Cardiac fibroblast (primary cell): ENCODE data around the gene NKX6-1.
A peak's percentile ranks its signal among the peaks of the same experiment; 100 is the strongest.

Experiments used
- DNase-seq, 2 donors: peaks; one replicate each; pipeline versions ENCODE4 v3.0.0 to v3.0.0-alpha.2; 2010; ENCODE audit warnings: low read depth in 2 of 2
- H3K4me3 ChIP-seq, 2 donors: replicated peaks in 1 of 2; 1 replicate in 1 of 2; 2 replicates in 1 of 2; pipeline ENCODE4 v1.5.1; 2011; ENCODE audit warnings: low read depth in 2 of 2, low read length in 2 of 2, mild to moderate bottlenecking in 2 of 2, moderate library complexity in 1 of 2
- TF ChIP-seq, protein P1 (sequence below): IDR thresholded peaks from one replicate; pipeline ENCODE4 v1.5.1; 2011; ENCODE audit warnings: low read depth, mild to moderate bottlenecking, low read length, inconsistent platforms

NKX6-1 gene

DNA sequence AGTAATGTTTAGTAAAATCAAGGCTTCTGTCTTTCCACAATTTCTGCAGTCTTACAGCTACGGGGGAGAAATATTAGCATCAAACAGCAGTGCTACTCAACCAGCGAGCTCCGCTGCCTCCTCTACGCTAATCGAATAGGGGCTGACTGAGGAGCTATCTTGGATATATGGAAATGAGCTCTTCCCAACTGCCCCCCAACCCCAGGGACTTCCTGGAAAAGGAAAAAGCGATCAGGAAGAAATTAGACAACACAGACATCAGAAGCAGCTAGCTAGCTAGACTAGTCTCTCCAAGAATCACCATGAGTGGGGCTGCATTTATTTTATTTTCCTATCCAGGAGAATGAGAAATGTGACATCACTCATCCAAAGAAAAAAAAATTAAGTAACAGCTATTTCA is 7.6 kb downstream of the NKX6-1 start:
- H3K4me3 ChIP-seq: no peak overlapping the region
- no peak for DNase-seq
- TF ChIP-seq, protein P1, sequence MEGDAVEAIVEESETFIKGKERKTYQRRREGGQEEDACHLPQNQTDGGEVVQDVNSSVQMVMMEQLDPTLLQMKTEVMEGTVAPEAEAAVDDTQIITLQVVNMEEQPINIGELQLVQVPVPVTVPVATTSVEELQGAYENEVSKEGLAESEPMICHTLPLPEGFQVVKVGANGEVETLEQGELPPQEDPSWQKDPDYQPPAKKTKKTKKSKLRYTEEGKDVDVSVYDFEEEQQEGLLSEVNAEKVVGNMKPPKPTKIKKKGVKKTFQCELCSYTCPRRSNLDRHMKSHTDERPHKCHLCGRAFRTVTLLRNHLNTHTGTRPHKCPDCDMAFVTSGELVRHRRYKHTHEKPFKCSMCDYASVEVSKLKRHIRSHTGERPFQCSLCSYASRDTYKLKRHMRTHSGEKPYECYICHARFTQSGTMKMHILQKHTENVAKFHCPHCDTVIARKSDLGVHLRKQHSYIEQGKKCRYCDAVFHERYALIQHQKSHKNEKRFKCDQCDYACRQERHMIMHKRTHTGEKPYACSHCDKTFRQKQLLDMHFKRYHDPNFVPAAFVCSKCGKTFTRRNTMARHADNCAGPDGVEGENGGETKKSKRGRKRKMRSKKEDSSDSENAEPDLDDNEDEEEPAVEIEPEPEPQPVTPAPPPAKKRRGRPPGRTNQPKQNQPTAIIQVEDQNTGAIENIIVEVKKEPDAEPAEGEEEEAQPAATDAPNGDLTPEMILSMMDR: no peak

DNA sequence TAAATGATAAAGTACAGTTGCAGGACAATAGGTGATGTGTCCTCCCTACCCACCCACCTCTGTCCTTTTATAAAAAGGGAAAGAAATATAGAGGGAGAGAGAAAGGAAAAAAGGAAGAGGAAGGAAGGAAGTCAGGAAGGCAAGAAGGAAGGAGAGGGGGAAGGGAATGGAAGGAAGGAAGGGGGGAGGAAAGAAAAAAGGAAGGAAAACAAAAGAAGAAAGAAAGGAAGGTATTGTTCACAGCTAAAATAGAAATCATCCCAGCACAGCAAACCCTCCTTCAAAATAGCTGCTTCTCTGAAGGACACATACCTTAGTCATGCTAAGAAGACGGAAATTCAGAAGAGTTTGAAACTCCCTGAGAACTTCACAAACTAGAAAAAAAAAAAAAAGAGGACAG is 8.4 kb downstream of the NKX6-1 start:
- TF ChIP-seq, protein P1: no peak
- DNase-seq: no peak
- no peak overlapping the region for H3K4me3 ChIP-seq

DNA sequence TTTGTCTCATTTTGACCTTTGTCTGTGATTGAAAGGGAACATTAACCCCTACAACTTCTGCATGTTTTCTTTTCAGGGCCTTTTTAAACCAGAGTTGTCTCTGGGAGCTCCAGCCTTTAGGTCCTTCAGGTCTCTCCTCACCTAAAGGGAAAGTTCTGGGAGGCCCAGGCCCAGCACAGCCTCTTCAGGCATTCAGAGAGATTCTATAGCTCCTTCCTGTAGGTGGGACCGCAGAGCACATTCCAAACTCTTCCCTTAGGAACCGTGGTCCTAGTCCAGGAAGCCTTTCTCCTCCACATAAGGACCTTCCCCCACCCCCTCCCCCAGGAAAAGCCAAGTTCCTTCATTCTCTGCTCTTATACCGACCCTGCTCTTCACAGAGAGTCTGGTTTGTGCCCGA is 14.9 kb downstream of the NKX6-1 start:
- no peak for DNase-seq
- H3K4me3 ChIP-seq: no peak overlapping the region
- TF ChIP-seq, protein P1: no peak

DNA sequence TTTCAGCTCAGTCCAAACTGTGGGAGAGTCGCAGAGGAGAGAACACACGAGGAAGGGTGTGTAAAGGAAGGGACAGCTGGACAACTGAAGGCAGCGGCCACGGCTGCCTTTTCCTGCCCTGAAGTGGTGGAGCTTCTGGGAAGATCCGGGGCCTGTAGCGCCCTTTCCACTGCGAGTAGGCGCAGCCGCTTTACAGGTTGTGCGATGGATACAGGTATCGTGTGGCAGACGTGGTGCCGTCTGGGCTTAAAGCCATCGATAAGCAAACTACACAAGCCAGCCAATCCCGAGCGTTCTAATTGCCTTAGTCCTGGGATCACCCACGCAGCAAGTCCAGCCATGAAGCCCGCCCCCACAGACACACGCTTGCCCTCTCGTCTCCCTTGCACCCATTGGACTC is 15.4 kb downstream of the NKX6-1 start:
- no peak overlapping the region for H3K4me3 ChIP-seq
- TF ChIP-seq, protein P1: no peak
- DNase-seq: no peak

DNA sequence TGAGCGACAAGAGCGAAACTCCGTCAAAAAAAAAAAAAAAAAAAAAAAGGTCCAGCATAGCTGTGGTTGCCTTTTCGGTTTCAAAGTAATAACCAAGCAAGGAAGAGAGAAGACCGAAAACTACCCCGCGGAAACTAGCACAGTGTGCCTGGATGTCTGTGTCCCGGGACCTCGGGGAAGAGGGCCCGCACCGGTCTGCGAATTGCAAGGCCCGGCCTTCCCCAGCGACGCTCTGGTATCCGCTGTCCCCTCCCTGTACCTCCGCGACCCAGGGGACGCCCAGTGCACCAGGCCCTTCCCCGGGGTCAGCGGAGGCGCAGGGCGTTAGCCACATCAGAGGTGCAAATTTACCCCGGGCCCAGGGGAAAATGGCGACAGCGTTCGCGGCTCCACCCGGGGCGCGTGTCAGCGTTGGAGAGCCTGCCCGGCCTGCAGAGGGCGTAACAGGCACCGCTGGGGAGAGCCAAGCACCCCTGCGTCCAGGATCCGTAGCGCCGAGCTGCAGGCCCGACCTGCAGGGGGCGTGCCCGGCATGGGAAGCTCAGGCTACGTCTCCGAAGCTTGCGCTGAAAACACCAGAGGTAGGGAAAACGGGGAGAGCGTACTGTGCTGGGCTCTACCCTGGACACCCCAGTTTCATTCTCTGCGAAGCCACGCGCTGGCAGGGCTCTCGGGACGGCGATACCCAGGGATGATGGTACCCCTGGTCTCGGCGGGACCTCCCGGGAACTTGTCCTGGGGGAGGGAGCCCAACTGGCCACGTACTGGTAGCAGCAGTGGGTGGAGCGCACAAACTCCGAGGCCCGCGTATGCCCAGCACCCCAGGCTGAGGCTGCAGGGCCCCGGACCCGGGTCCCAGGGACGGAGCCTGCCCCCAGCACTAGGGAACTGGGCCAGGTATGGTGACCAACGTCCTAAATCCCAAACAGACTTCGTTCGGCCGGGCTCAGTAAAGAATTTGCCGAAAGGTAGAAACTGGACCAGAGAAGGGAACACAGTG is 16.2 kb downstream of the NKX6-1 start:
- H3K4me3 ChIP-seq: no peak overlapping the region
- TF ChIP-seq, protein P1: peak; percentile 32
- peak in 1 of 2 donors; percentile 12 for DNase-seq

DNA sequence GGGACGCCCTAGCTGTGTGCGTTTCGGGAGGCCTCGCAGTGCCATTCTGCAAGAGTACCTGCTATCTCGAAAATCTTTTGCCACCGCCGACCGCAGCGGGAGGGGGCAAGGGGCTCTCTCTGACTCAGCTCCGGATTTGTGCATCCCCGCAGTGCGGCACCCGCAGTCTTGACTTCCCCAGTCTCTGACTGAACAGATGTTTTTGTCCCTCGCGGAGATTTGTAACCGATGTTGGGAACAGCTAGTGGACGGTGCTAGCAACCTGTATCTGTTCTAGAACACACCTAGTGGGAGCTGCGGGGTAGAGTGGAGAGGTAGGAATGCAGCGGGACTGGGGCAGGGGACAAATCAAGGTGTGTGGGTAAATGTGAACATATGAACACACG is 17.2 kb downstream of the NKX6-1 start:
- TF ChIP-seq, protein P1: no peak
- no peak overlapping the region for H3K4me3 ChIP-seq
- no peak for DNase-seq
